HCT116 (cell line): ENCODE results near the gene OCRL. TPM values are rescaled to one million over a fixed set of nuclear protein-coding genes. Genes with fewer than 3 reads are reported as not detected.

Experiments
- ATAC-seq: fragments of 200-7000 bp; cut with Tn5 transposase; 2 replicates; pipeline ENCODE4 v1.9.1; 2020; ENCODE audit warnings: mild to moderate bottlenecking, moderate library complexity
- BruUV-seq: library from RNA; stranded (reverse); fragments of 400-500 nt; replicated peaks from 2 replicates; lab custom pipeline; 2021; lab: Mats Ljungman, UMichigan
- CTCF ChIA-PET: fragments of 300-600 bp; sonication (Branson Sonifier 250); formaldehyde crosslinking; loops from one replicate; lab custom pipeline; 2021; ENCODE audit warnings: antibody characterized with exemption; lab: Charles Lee
- POLR2A ChIA-PET: fragments of 300-600, 350-600 bp; sonication (Branson Sonifier 250); formaldehyde crosslinking; loops from one replicate; lab custom pipeline; 2021; ENCODE audit warnings: antibody characterized with exemption; lab: Charles Lee
- RAD21 ChIA-PET, 2 experiments: fragments of 300-600 bp; sonication (Branson Sonifier 250); formaldehyde crosslinking; loops; one replicate each; lab custom pipeline; 2023; ENCODE audit warnings: low total read pairs in 2 of 2; ENCODE audit not compliant: uncharacterized antibody in 2 of 2, unreplicated experiment in 2 of 2, low non-redundant PET in 1 of 2; lab: Charles Lee
- DNase-seq: peaks from one replicate; pipeline ENCODE4 v3.0.0-alpha.2; 2010; ENCODE audit warnings: low read depth, low spot score
- H2AFZ ChIP-seq: fragments of 200-600 bp; shearing (Covaris generic), sonication (generic); 2 replicates; pipeline ENCODE4 v1.6.1; 2017; ENCODE audit warnings: low read depth, mixed run types, mixed read lengths, antibody characterized with exemption, low read length; ENCODE audit not compliant: poor library complexity, severe bottlenecking
- H3K27ac ChIP-seq: 2 replicates; pipeline ENCODE4 v1.5.1; 2012; ENCODE audit warnings: low read depth, low read length
- H3K27me3 ChIP-seq: fragments of 200-600 bp; sonication (generic); 2 replicates; pipeline ENCODE4 v1.6.1; 2016; ENCODE audit warnings: mixed run types, low read length, mixed read lengths; ENCODE audit not compliant: insufficient read depth
- H3K36me3 ChIP-seq, 2 experiments: fragments of 200-500 bp in 1 of 2; fragments of 200-600 bp in 1 of 2; sonication (Bioruptor generic) in 1 of 2; sonication (generic) in 1 of 2; 2 replicates each; pipeline versions ENCODE4 v1.5.1 to v1.6.1; 2014 to 2016; ENCODE audit warnings: low read length in 2 of 2, inconsistent platforms in 1 of 2, mixed read lengths in 1 of 2, mixed run types in 1 of 2; ENCODE audit not compliant: insufficient read depth in 2 of 2, control insufficient read depth in 1 of 2
- H3K4me1 ChIP-seq, 2 experiments: fragments of 200-600 bp in 1 of 2; sonication (generic) in 1 of 2; 2 replicates each; pipeline versions ENCODE4 v1.5.1 to v1.6.1; 2012 to 2017; ENCODE audit warnings: low read length in 2 of 2, inconsistent platforms in 1 of 2, mild to moderate bottlenecking in 1 of 2, mixed read lengths in 1 of 2, mixed run types in 1 of 2, moderate library complexity in 1 of 2; ENCODE audit not compliant: insufficient read depth in 2 of 2, control insufficient read depth in 1 of 2
- H3K4me2 ChIP-seq: fragments of 200-600 bp; sonication (generic); 2 replicates; pipeline ENCODE4 v1.6.1; 2017; ENCODE audit warnings: mixed run types, low read length, mixed read lengths
- H3K4me3 ChIP-seq, 2 experiments: fragments of 200-600 bp in 1 of 2; sonication (generic) in 1 of 2; replicated peaks in 1 of 2; 2 replicates each; pipeline ENCODE4 v1.5.1; 2011 to 2016; ENCODE audit warnings: low read length in 2 of 2, control low read depth in 1 of 2, low read depth in 1 of 2, mild to moderate bottlenecking in 1 of 2, mixed read lengths in 1 of 2, mixed run types in 1 of 2
- H3K79me2 ChIP-seq: fragments of 200-600 bp; sonication (generic); 2 replicates; pipeline ENCODE4 v1.6.1; 2017; ENCODE audit warnings: mild to moderate bottlenecking, mixed run types, low read length, moderate library complexity, mixed read lengths; ENCODE audit not compliant: insufficient read depth
- H3K9ac ChIP-seq: fragments of 200-600 bp; sonication (generic); 2 replicates; pipeline ENCODE4 v1.6.1; 2016; ENCODE audit warnings: low read length, mixed read lengths
- H3K9me2 ChIP-seq: fragments of 200-600 bp; sonication (generic), shearing (Covaris generic); 2 replicates; pipeline ENCODE4 v1.6.1; 2017; ENCODE audit warnings: mixed run types, mild to moderate bottlenecking, moderate library complexity; ENCODE audit not compliant: insufficient read depth
- H3K9me3 ChIP-seq, 2 experiments: fragments of 200-500 bp in 1 of 2; fragments of 200-600 bp in 1 of 2; sonication (Bioruptor generic) in 1 of 2; sonication (generic) in 1 of 2; 2 replicates each; pipeline ENCODE4 v1.6.1; 2014 to 2017; ENCODE audit warnings: low read length in 2 of 2, mixed read lengths in 2 of 2, inconsistent platforms in 1 of 2, low read depth in 1 of 2, mild to moderate bottlenecking in 1 of 2, mixed run types in 1 of 2, moderate library complexity in 1 of 2; ENCODE audit not compliant: control insufficient read depth in 1 of 2, insufficient read depth in 1 of 2
- H4K20me1 ChIP-seq: fragments of 200-600 bp; sonication (generic), shearing (Covaris generic); 2 replicates; pipeline ENCODE4 v1.6.1; 2017; ENCODE audit warnings: mixed run types, mild to moderate bottlenecking, moderate library complexity; ENCODE audit not compliant: insufficient read depth
- ATF3 ChIP-seq: IDR thresholded peaks from 2 replicates; pipeline ENCODE4 v1.6.1; 2012
- EGR1 ChIP-seq: IDR thresholded peaks from 2 replicates; pipeline ENCODE4 v1.6.1; 2012; ENCODE audit warnings: low read depth
- ELF1 ChIP-seq: IDR thresholded peaks from 2 replicates; pipeline ENCODE4 v1.6.1; 2012; ENCODE audit warnings: low read depth, borderline replicate concordance
- EZH2phosphoT487 ChIP-seq: fragments of 200-600 bp; IDR thresholded peaks from 2 replicates; pipeline ENCODE4 v1.6.1; 2018; ENCODE audit warnings: antibody characterized with exemption, borderline replicate concordance
- FOSL1 ChIP-seq: IDR thresholded peaks from 2 replicates; pipeline ENCODE4 v1.6.1; 2012; ENCODE audit warnings: low read depth
- JUND ChIP-seq: IDR thresholded peaks from 2 replicates; pipeline ENCODE4 v1.6.1; 2012
- MAX ChIP-seq: IDR thresholded peaks from 2 replicates; pipeline ENCODE4 v1.6.1; 2012
- POLR2AphosphoS5 ChIP-seq: IDR thresholded peaks from 2 replicates; pipeline ENCODE4 v1.6.1; 2011; ENCODE audit warnings: mild to moderate bottlenecking, low read depth, low read length, moderate library complexity
- RAD21 ChIP-seq: IDR thresholded peaks from 2 replicates; pipeline ENCODE4 v1.6.1; 2012; ENCODE audit warnings: low read depth, mild to moderate bottlenecking
- REST ChIP-seq: IDR thresholded peaks from 2 replicates; pipeline ENCODE4 v1.6.1; 2012; ENCODE audit warnings: low read depth
- SRF ChIP-seq: IDR thresholded peaks from 2 replicates; pipeline ENCODE4 v1.6.1; 2012; ENCODE audit warnings: low read depth
- ZBTB33 ChIP-seq: IDR thresholded peaks from 2 replicates; pipeline ENCODE4 v1.6.1; 2011; ENCODE audit warnings: mild to moderate bottlenecking, low read length, moderate library complexity; ENCODE audit not compliant: insufficient replicate concordance; ENCODE audit errors: extremely low read depth
- ZFX ChIP-seq: fragments of 450-650 bp; IDR thresholded peaks from 2 replicates; pipeline ENCODE4 v1.6.1; 2017
- ZNF274 ChIP-seq: fragments of 200-500 bp; sonication (Bioruptor generic); IDR thresholded peaks from 2 replicates; pipeline ENCODE4 v1.6.1; 2014; ENCODE audit warnings: mild to moderate bottlenecking, low read depth, low read length, inconsistent platforms
- intact Hi-C: fragments of 100-400 bp; cut with micrococcal nuclease; formaldehyde crosslinking; loops from 2 replicates; pipeline ENCODE4 v1.10.0; 2022
- total RNA-seq: library from RNA; stranded (reverse); gene quantifications from one replicate; pipeline ENCODE4 v1.2.1, GENCODE V29; 2021; ENCODE audit not compliant: unreplicated experiment

The OCRL gene
- total RNA-seq, 1 experiment from 2014 or later = 19.8 TPM

GRCh38 chrX:129540722-129541184, 694 bp downstream of the OCRL start:
- no peak overlapping the region for H2AFZ ChIP-seq
- H3K27ac ChIP-seq = no peak overlapping the region
- CTCF ChIA-PET = no interaction called here

More at GRCh38 chrX:129540722-129541184, 694 bp downstream of the OCRL start:
- H3K79me2 ChIP-seq = no peaks in the 10 kb centered on the region
- ATAC-seq (peak; percentile 64), DNase-seq (no peak)
- H3K27me3 ChIP-seq = no peaks in the 10 kb centered on the region
- no peaks in the 10 kb centered on the region for H4K20me1 ChIP-seq
- TF ChIP-seq FOSL1 (no peak), POLR2AphosphoS5 (no peak), ZBTB33 (no peak), ELF1 (no peak), JUND (no peak), REST (no peak), ATF3 (no peak), MAX (no peak), ZNF274 (no peak), EGR1 (no peak), ZFX (no peak), EZH2phosphoT487 (no peak), RAD21 (no peak), SRF (no peak)
- peaks cover 0 to 11% of the 10 kb centered on the region in 2 experiments; a peak in 2 of 4 replicates for H3K4me1 ChIP-seq
- no peaks in the 10 kb centered on the region for H3K36me3 ChIP-seq
- no peaks in the 10 kb centered on the region for H3K9me3 ChIP-seq
- peak overlapping the region; percentile 51 for H3K9ac ChIP-seq
- BruUV-seq = no TSS peak
- intact Hi-C loops = no loop called here
- H3K9me2 ChIP-seq = no peaks in the 10 kb centered on the region
- ChIA-PET RAD21 (no interaction called here), POLR2A (no interaction called here)
- H3K4me2 ChIP-seq = peak overlapping the region; percentile 80
- H3K4me3 ChIP-seq = peak overlapping the region; percentile 50 to 59
